ENCODE data around the gene COMMD6.

- no peak for TF ChIP-seq HMGXB4 (CRISPR knock-in tag; IDR thresholded peaks at IDR 0.05; ENCODE audit: borderline replicate concordance in 1 of 2, low read depth in 1 of 2)
- TF ChIP-seq TBP (CRISPR knock-in tag; IDR thresholded peaks at IDR 0.05), result no peak
- TF ChIP-seq SMAD3 (CRISPR knock-in tag; IDR thresholded peaks at IDR 0.05), result no peak
- TF ChIP-seq, protein P1, sequence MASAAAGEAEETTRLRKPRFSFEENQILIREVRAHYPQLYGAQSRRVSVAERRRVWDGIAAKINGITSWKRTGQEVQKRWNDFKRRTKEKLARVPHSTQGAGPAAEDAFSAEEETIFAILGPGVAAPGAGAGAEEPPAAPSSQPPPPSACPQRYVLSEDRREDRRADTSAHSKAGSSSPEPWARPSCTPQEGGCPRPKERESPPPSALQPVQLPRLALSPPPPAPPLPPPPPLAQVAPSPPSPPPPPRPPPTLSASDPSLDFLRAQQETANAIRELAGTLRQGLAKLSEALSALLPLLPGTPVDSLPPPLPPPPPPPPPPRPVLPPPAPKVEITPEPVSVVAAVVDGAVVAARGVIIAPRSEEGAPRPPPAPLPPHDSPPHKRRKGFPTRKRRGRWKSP (CRISPR knock-in tag; IDR thresholded peaks at IDR 0.05), result no peak
- TF ChIP-seq CEBPB (IDR thresholded peaks at IDR 0.05; ENCODE audit: borderline replicate concordance, low read depth, low read length), result no peak
- TF ChIP-seq, protein P2, sequence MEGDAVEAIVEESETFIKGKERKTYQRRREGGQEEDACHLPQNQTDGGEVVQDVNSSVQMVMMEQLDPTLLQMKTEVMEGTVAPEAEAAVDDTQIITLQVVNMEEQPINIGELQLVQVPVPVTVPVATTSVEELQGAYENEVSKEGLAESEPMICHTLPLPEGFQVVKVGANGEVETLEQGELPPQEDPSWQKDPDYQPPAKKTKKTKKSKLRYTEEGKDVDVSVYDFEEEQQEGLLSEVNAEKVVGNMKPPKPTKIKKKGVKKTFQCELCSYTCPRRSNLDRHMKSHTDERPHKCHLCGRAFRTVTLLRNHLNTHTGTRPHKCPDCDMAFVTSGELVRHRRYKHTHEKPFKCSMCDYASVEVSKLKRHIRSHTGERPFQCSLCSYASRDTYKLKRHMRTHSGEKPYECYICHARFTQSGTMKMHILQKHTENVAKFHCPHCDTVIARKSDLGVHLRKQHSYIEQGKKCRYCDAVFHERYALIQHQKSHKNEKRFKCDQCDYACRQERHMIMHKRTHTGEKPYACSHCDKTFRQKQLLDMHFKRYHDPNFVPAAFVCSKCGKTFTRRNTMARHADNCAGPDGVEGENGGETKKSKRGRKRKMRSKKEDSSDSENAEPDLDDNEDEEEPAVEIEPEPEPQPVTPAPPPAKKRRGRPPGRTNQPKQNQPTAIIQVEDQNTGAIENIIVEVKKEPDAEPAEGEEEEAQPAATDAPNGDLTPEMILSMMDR (CRISPR knock-in tag; IDR thresholded peaks at IDR 0.05), result no peak
- TF ChIP-seq RERE (CRISPR knock-in tag; IDR thresholded peaks at IDR 0.05; ENCODE audit: low read depth), result no peak
- TF ChIP-seq EZH2 (conservative IDR thresholded peaks at IDR 0.05; ENCODE audit: low read depth, low read length), result no peak
- TF ChIP-seq MAFK (conservative IDR thresholded peaks at IDR 0.05 in 1 of 2, IDR thresholded peaks at IDR 0.05 in 1 of 2; ENCODE audit: low read length in 2 of 2), result no peak
- TF ChIP-seq, protein P3, sequence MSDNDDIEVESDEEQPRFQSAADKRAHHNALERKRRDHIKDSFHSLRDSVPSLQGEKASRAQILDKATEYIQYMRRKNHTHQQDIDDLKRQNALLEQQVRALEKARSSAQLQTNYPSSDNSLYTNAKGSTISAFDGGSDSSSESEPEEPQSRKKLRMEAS (IDR thresholded peaks at IDR 0.05), result no peak
- no peak for TF ChIP-seq EP300 (IDR thresholded peaks at IDR 0.05; ENCODE audit: low read depth in 2 of 2, low read length in 2 of 2)
- no peak for TF ChIP-seq EP300 (CRISPR knock-in tag; IDR thresholded peaks at IDR 0.05; ENCODE audit: borderline replicate concordance)
These were observed 3.6 kb upstream of the COMMD6 start for GRCh38 chr13:75541287-75541686.

Data from HepG2 (cell line).